Islet of Langerhans (tissue), 1 donor: ENCODE measurements around the gene UHRF1.

ENCODE experiments used
- FAIRE-seq: peaks from one replicate; lab custom pipeline; 2011; peaks lifted over from hg19 to GRCh38; lab: Jason Lieb, UNC

Gene UHRF1

GRCh38 chr19:4991538-4991937 is 82.2 kb downstream of the UHRF1 start:
- FAIRE-seq, result no peak

- no peak for FAIRE-seq
These were observed 82.8 kb downstream of the UHRF1 start for GRCh38 chr19:4991996-4992698.

GRCh38 chr19:4993683-4994082 is 84.4 kb downstream of the UHRF1 start:
- no peak for FAIRE-seq

GRCh38 chr19:4996701-4997100 is 87.4 kb downstream of the UHRF1 start:
- no peak for FAIRE-seq

- no peak for FAIRE-seq
These were observed 88.0 kb downstream of the UHRF1 start for GRCh38 chr19:4997297-4997696.

- FAIRE-seq, result no peak
These were observed 90.9 kb downstream of the UHRF1 start for GRCh38 chr19:5000120-5000611.

- no peak for FAIRE-seq
These were observed 92.3 kb downstream of the UHRF1 start for GRCh38 chr19:5001615-5002014.

- FAIRE-seq, result no peak
These were observed 92.8 kb downstream of the UHRF1 start for GRCh38 chr19:5002143-5002542.

- no peak for FAIRE-seq
These were observed 94.5 kb downstream of the UHRF1 start for GRCh38 chr19:5003781-5004180.

- no peak for FAIRE-seq
These were observed 95.8 kb downstream of the UHRF1 start for GRCh38 chr19:5005096-5005495.

GRCh38 chr19:5006201-5006600 is 96.9 kb downstream of the UHRF1 start:
- no peak for FAIRE-seq

- no peak for FAIRE-seq
These were observed 97.5 kb downstream of the UHRF1 start for GRCh38 chr19:5006821-5007220.
